ENCODE measurements around the gene MBTPS2. TPM values are rescaled to one million over a fixed set of nuclear protein-coding genes. Genes with fewer than 3 reads are reported as not detected.

MBTPS2 gene
- total RNA-seq, 2 donors from 2014 or later, result 6.9 to 10.0 TPM

DNA sequence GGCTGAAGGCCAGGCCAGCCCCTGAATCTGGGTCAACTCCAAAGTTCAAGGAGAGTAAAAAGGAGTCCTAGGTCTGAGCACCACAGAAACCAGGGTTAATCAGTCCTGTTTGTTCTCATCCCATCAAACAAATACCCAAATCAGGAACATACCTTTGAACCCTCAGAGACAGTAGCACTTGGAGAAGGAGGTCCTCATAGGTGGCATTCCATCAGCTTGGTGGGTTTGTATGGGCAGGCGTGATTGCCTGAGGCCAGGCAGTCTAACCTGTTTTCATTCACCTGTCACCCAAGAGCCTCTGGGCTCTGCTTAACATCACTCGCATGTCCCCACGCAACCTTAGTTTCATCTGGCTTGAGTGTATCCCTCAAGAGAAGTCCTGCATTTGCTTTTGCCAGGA, 17.5 kb upstream of the MBTPS2 start:
- TF ChIP-seq, protein P1, sequence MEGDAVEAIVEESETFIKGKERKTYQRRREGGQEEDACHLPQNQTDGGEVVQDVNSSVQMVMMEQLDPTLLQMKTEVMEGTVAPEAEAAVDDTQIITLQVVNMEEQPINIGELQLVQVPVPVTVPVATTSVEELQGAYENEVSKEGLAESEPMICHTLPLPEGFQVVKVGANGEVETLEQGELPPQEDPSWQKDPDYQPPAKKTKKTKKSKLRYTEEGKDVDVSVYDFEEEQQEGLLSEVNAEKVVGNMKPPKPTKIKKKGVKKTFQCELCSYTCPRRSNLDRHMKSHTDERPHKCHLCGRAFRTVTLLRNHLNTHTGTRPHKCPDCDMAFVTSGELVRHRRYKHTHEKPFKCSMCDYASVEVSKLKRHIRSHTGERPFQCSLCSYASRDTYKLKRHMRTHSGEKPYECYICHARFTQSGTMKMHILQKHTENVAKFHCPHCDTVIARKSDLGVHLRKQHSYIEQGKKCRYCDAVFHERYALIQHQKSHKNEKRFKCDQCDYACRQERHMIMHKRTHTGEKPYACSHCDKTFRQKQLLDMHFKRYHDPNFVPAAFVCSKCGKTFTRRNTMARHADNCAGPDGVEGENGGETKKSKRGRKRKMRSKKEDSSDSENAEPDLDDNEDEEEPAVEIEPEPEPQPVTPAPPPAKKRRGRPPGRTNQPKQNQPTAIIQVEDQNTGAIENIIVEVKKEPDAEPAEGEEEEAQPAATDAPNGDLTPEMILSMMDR (IDR thresholded peaks at IDR 0.05), result no peak

DNA sequence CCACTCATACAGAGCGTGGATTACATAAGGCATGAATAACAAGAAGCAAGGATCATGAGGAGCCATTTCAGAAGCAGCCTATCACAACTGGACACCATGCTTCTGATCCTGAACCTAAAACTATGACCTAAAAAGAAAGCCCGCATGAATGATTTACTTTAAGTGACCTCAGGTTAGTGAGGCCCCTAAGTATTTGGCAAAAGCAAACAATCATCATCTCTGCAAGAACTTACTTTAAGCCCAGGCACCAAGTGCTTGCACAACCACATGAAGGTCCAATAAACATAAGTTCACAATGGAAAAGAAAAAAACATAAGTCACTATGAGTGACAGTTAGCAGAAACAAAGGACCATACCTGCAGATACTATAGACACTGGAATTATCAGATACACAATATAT, 7.9 kb upstream of the MBTPS2 start:
- Histone ChIP-seq H3K4me1 (no peaks in the 10 kb centered on the region), H3K4me3 (no peak overlapping the region), H3K36me3 (no peaks in the 10 kb centered on the region), H3K9me3 (no peaks in the 10 kb centered on the region), H3K27me3 (no peaks in the 10 kb centered on the region), H3K27ac (no peak overlapping the region)
- TF ChIP-seq, protein P1 (IDR thresholded peaks at IDR 0.05), result no peak
- DNase-seq (ENCODE audit: low spot score), result no peak

More for the DNA sequence above, 17.5 kb upstream of the MBTPS2 start:
- Histone ChIP-seq H3K4me1 (no peaks in the 10 kb centered on the region), H3K9me3 (peaks cover 0 to 7% of the 10 kb centered on the region in 2 donors), H3K36me3 (no peaks in the 10 kb centered on the region), H3K27me3 (no peaks in the 10 kb centered on the region), H3K4me3 (no peak overlapping the region), H3K27ac (no peak overlapping the region)
- DNase-seq (ENCODE audit: low spot score), result no peak

DNA sequence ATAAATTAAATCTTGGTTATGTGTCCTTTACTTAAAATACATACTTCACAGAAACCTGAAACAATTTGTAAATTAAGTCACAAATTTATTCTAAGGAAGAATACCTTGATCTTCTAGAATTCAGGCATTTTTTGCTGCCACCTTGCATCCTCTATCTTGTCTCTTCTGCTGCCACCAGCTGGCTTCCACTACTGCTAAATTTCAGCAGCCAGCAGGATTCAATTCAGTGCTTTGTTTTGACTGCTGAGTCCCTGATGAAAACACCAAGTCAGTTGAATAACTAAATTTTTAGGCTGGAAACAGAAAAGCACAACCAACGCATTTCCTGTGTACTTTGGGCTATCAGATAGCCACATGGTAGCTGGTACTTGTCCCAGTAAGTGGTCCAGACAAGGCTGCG, 2.4 kb upstream of the MBTPS2 start:
- H3K27me3 ChIP-seq, result no peaks in the 10 kb centered on the region
- TF ChIP-seq, protein P1 (IDR thresholded peaks at IDR 0.05), result no peak
- DNase-seq (ENCODE audit: low spot score), result no peak
- no peaks in the 10 kb centered on the region for H3K36me3 ChIP-seq
- peaks cover 0 to 9% of the 10 kb centered on the region in 2 donors for H3K4me1 ChIP-seq
- H3K9me3 ChIP-seq, result no peaks in the 10 kb centered on the region
- no peak overlapping the region for H3K4me3 ChIP-seq
- no peak overlapping the region for H3K27ac ChIP-seq

DNA sequence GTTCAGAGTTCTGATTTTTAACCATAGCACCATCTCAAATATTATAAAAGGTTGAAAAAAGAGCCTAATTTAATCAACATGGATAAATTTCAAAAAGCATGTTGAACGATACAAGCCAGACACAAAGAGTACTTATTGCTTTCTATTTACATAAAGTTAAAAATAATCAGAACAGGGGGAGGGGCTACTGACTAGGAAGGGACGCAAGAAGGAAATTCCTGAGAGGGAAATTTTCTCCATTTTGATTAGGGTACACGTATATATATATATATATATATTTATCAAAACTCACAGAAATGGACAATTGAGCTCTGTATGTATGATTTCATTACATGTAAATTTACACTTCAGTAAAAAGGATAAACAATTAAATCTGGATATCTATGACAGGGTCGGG, 482 bp upstream of the MBTPS2 start:
- TF ChIP-seq, protein P1 (IDR thresholded peaks at IDR 0.05), result no peak
- Histone ChIP-seq H3K27ac (peak overlapping the region; percentile 76), H3K4me1 (peaks cover 0 to 9% of the 10 kb centered on the region in 2 donors), H3K27me3 (no peaks in the 10 kb centered on the region), H3K9me3 (no peaks in the 10 kb centered on the region), H3K4me3 (peak overlapping the region; percentile 56 to 64), H3K36me3 (no peaks in the 10 kb centered on the region)
- no peak for DNase-seq (ENCODE audit: low spot score)

DNA sequence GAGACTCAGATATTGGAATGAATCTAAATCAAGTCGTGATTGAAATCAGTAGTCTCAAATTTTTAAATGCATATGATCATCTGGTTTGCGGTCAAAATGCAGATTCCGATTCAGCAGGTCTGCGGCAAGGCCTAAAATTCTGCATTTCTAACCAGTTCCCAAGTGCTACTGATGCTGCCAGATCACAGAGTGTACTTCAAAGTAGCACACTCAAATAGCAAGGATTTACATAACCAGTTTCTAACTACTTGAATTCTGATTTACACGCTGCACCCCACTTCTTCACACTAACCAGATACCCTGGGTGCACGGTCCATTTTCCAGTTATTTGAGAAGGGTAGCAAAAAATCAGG, 752 bp downstream of the MBTPS2 start:
- TF ChIP-seq, protein P1 (IDR thresholded peaks at IDR 0.05), result no peak
- Histone ChIP-seq H3K4me1 (peaks cover 0 to 9% of the 10 kb centered on the region in 2 donors), H3K36me3 (no peaks in the 10 kb centered on the region), H3K9me3 (no peaks in the 10 kb centered on the region), H3K27ac (peak overlapping the region; percentile 76), H3K27me3 (no peaks in the 10 kb centered on the region), H3K4me3 (peak overlapping the region; percentile 56 to 64)
- no peak for DNase-seq (ENCODE audit: low spot score)

DNA sequence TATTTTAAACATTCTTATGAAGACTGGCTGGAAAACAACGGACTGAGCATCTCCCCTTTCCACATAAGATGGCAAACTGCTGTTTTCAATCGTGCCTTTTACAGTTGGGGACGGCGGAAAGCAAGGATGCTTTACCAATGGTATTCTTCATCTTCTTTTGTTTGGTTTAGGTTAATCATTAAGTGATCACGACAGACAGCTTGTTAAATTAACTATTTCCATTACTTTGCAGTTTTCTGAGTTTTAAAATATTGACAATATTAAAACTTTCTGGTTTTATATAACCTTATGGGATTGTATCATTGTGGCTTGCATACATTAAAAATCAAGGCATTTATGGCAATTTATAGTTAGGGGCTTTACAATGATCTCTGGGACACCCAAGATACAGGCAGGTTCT, 3.8 kb downstream of the MBTPS2 start:
- H3K27ac ChIP-seq, result no peak overlapping the region
- no peaks in the 10 kb centered on the region for H3K36me3 ChIP-seq
- TF ChIP-seq, protein P1 (IDR thresholded peaks at IDR 0.05), result no peak

More for the DNA sequence above, 3.8 kb downstream of the MBTPS2 start:
- H3K4me3 ChIP-seq, result no peak overlapping the region
- no peaks in the 10 kb centered on the region for H3K27me3 ChIP-seq
- no peaks in the 10 kb centered on the region for H3K9me3 ChIP-seq
- no peak for DNase-seq (ENCODE audit: low spot score)
- peaks cover 0 to 9% of the 10 kb centered on the region in 2 donors for H3K4me1 ChIP-seq

Measured in right atrium auricular region (tissue), 2 donors.